SK-N-SH (cell line): ENCODE results near the gene GARNL3. TPM values are rescaled to one million over a fixed set of nuclear protein-coding genes. Genes with fewer than 3 reads are reported as not detected.

Source experiments
- CTCF ChIA-PET: fragments of 300-600, 350-600 bp; formaldehyde crosslinking; extraction: SDS; loops from one replicate; lab custom pipeline; 2021; lab: Yijun Ruan, JAX
- POLR2A ChIA-PET: fragments of 350-600 bp; sonication (Branson Sonifier 250); formaldehyde crosslinking; extraction: SDS; loops from one replicate; lab custom pipeline; 2020; ENCODE audit warnings: antibody characterized with exemption, inconsistent platforms; lab: Yijun Ruan, JAX
- DNase-seq: peaks from one replicate; pipeline ENCODE4 v3.0.0; 2012
- H2AFZ ChIP-seq: fragments of 200-600 bp; sonication (generic); 2 replicates; pipeline ENCODE4 v1.8.1; 2016; ENCODE audit warnings: antibody characterized with exemption, mild to moderate bottlenecking, low read depth
- H3F3A ChIP-seq: fragments of 200-600 bp; sonication (generic); replicated peaks from 2 replicates; pipeline ENCODE3; 2016; ENCODE audit warnings: antibody characterized with exemption, mild to moderate bottlenecking; ENCODE audit not compliant: insufficient read depth
- H3K27ac ChIP-seq, 2 experiments: fragments of 200-500 bp in 1 of 2; fragments of 200-600 bp in 1 of 2; sonication (Bioruptor generic) in 1 of 2; sonication (generic), shearing (Covaris generic) in 1 of 2; 2 replicates each; pipeline versions ENCODE4 v1.5.1 to v1.6.1; 2014 to 2016; ENCODE audit warnings: low read depth in 2 of 2, inconsistent platforms in 1 of 2, low read length in 1 of 2, mild to moderate bottlenecking in 1 of 2, mixed read lengths in 1 of 2
- H3K27me3 ChIP-seq: fragments of 200-600 bp; sonication (generic), shearing (Covaris generic); 2 replicates; pipeline ENCODE4 v1.6.1; 2016; ENCODE audit warnings: mixed run types; ENCODE audit not compliant: insufficient read depth
- H3K36me3 ChIP-seq, 2 experiments: fragments of 200-500 bp in 1 of 2; fragments of 200-600 bp in 1 of 2; sonication (Bioruptor generic) in 1 of 2; sonication (generic) in 1 of 2; replicated peaks in 1 of 2; 2 replicates each; pipeline versions ENCODE3 to v1.5.1; 2014 to 2016; ENCODE audit warnings: low read length in 1 of 2, mild to moderate bottlenecking in 1 of 2; ENCODE audit not compliant: insufficient read depth in 2 of 2, control insufficient read depth in 1 of 2
- H3K4me1 ChIP-seq, 2 experiments: fragments of 200-500 bp in 1 of 2; fragments of 200-600 bp in 1 of 2; sonication (Bioruptor generic) in 1 of 2; sonication (generic), shearing (Covaris generic) in 1 of 2; 2 replicates each; pipeline versions ENCODE4 v1.5.1 to v1.6.1; 2014 to 2016; ENCODE audit warnings: low read depth in 1 of 2, low read length in 1 of 2, mixed run types in 1 of 2; ENCODE audit not compliant: insufficient read depth in 2 of 2, control insufficient read depth in 1 of 2
- H3K4me2 ChIP-seq: fragments of 200-600 bp; sonication (generic), shearing (Covaris generic); 2 replicates; pipeline ENCODE4 v1.6.1; 2017; ENCODE audit warnings: mixed run types
- H3K4me3 ChIP-seq, 2 experiments: fragments of 200-500 bp in 1 of 2; fragments of 200-600 bp in 1 of 2; sonication (Bioruptor generic) in 1 of 2; sonication (generic), shearing (Covaris generic) in 1 of 2; 2 replicates each; pipeline versions ENCODE4 v1.5.1 to v1.8.1; 2014 to 2016; ENCODE audit warnings: low read depth in 2 of 2, inconsistent platforms in 1 of 2, low read length in 1 of 2, mild to moderate bottlenecking in 1 of 2, mixed read lengths in 1 of 2, moderate library complexity in 1 of 2
- H3K79me2 ChIP-seq: fragments of 200-600 bp; sonication (generic); 2 replicates; pipeline ENCODE4 v1.8.1; 2017; ENCODE audit warnings: mild to moderate bottlenecking; ENCODE audit not compliant: insufficient read depth
- H3K9ac ChIP-seq: fragments of 200-600 bp; sonication (generic); 2 replicates; pipeline ENCODE4 v1.6.1; 2017; ENCODE audit warnings: mixed run types
- H3K9me2 ChIP-seq: fragments of 200-600 bp; sonication (generic); 2 replicates; pipeline ENCODE4 v1.6.1; 2017; ENCODE audit warnings: mixed run types
- H3K9me3 ChIP-seq: fragments of 200-600 bp; sonication (generic); 2 replicates; pipeline ENCODE4 v1.6.1; 2017; ENCODE audit warnings: mixed run types, mild to moderate bottlenecking, moderate library complexity
- H4K20me1 ChIP-seq: fragments of 200-600 bp; sonication (generic); 2 replicates; pipeline ENCODE4 v1.6.1; 2017; ENCODE audit warnings: mild to moderate bottlenecking, mixed run types; ENCODE audit not compliant: insufficient read depth
- CHD2 ChIP-seq: fragments of 150-350 bp; IDR thresholded peaks from 2 replicates; pipeline ENCODE4 v1.6.1; 2018; ENCODE audit warnings: low read length; ENCODE audit not compliant: partially characterized antibody
- ELF1 ChIP-seq: IDR thresholded peaks from 2 replicates; pipeline ENCODE4 v1.4.0; 2012
- EZH2phosphoT487 ChIP-seq: fragments of 200-600 bp; sonication (generic); IDR thresholded peaks from 2 replicates; pipeline ENCODE4 v1.6.1; 2017; ENCODE audit warnings: low read depth, mixed run types, mild to moderate bottlenecking, antibody characterized with exemption, moderate library complexity, borderline replicate concordance
- FOSL2 ChIP-seq: IDR thresholded peaks from 2 replicates; pipeline ENCODE4 v1.4.0; 2012; ENCODE audit warnings: low read depth, mild to moderate bottlenecking, moderate library complexity, borderline replicate concordance
- FOXJ3 ChIP-seq: sonication (generic); formaldehyde crosslinking; IDR thresholded peaks from 2 replicates; pipeline ENCODE4 v1.5.1; 2020; ENCODE audit warnings: mild to moderate bottlenecking, missing genetic modification reagents
- JUND ChIP-seq: IDR thresholded peaks from 2 replicates; pipeline ENCODE4 v1.4.0; 2012
- MAX ChIP-seq: IDR thresholded peaks from 2 replicates; pipeline ENCODE4 v1.4.0; 2012; ENCODE audit warnings: low read depth
- MXI1 ChIP-seq: IDR thresholded peaks from 2 replicates; pipeline ENCODE4 v1.6.1; 2012; ENCODE audit warnings: mild to moderate bottlenecking, low read depth, low read length, improper control_type of control experiment
- NRF1 ChIP-seq: IDR thresholded peaks from 2 replicates; pipeline ENCODE4 v1.6.1; 2012; ENCODE audit warnings: low read depth, mild to moderate bottlenecking, low read length
- PBX3 ChIP-seq: IDR thresholded peaks from 2 replicates; pipeline ENCODE4; 2012
- RAD21 ChIP-seq: IDR thresholded peaks from 2 replicates; pipeline ENCODE4 v1.6.1; 2012; ENCODE audit warnings: mild to moderate bottlenecking, low read length
- REST ChIP-seq: IDR thresholded peaks from 2 replicates; pipeline ENCODE4 v1.6.1; 2012; ENCODE audit warnings: mild to moderate bottlenecking, low read depth, low read length, moderate library complexity
- SIN3A ChIP-seq: IDR thresholded peaks from 2 replicates; pipeline ENCODE4 v1.6.1; 2012; ENCODE audit warnings: low read depth, mild to moderate bottlenecking, low read length, moderate library complexity, borderline replicate concordance
- TAF1 ChIP-seq: IDR thresholded peaks from 2 replicates; pipeline ENCODE4 v1.6.1; 2012; ENCODE audit warnings: low read depth, mild to moderate bottlenecking, low read length, moderate library complexity, borderline replicate concordance
- TCF12 ChIP-seq: IDR thresholded peaks from 2 replicates; pipeline ENCODE4 v1.4.0; 2012
- TEAD4 ChIP-seq: IDR thresholded peaks from 2 replicates; pipeline ENCODE4 v1.4.0; 2012; ENCODE audit warnings: mild to moderate bottlenecking, borderline replicate concordance; ENCODE audit not compliant: insufficient read depth
- USF2 ChIP-seq: fragments of 150-350 bp; IDR thresholded peaks from 2 replicates; pipeline ENCODE4 v1.6.1; 2017; ENCODE audit warnings: antibody characterized with exemption, low read length, low read depth, borderline replicate concordance
- YY1 ChIP-seq: IDR thresholded peaks from 2 replicates; pipeline ENCODE4 v1.4.0; 2012; ENCODE audit warnings: low read depth, mild to moderate bottlenecking
- ZBTB33 ChIP-seq: IDR thresholded peaks from 2 replicates; pipeline ENCODE4 v1.4.0; 2012; ENCODE audit warnings: low read depth, borderline replicate concordance
- WGBS: methylation state at CpG from one replicate; pipeline ENCODE4 v1.1.6; 2017; ENCODE audit warnings: low lambda C conversion rate; 5-methylcytosine and 5-hydroxymethylcytosine counted together
- polyA plus RNA-seq, 3 experiments: library from polyadenylated mRNA; depleted of rRNA; stranded (reverse); fragments of >200 nt; gene quantifications; 2 replicates each; pipeline ENCODE4 v1.2.3, GENCODE V29; 2012

GARNL3 gene
- polyA plus RNA-seq, 1 of the 3 experiments (the other 2 are of a cell fraction), result 9.1 TPM

GRCh38 chr9:127384901-127385300 lies 120.3 kb downstream of the GARNL3 start:
- H3K9ac ChIP-seq, result no peak overlapping the region
- H3K27me3 ChIP-seq, result no peaks in the 10 kb centered on the region
- no peaks in the 10 kb centered on the region; the same call in 1 of the 2 replicates for H4K20me1 ChIP-seq
- WGBS, result 88% methylated on average over 9 of the region's 13 CpGs
- H3F3A ChIP-seq, result peaks cover 24% of the 10 kb centered on the region
- H3K4me2 ChIP-seq, result no peak overlapping the region
- no peak overlapping the region for H3K4me3 ChIP-seq
- no peaks in the 10 kb centered on the region for H3K9me2 ChIP-seq
- H3K36me3 ChIP-seq, result no peaks in the 10 kb centered on the region
- DNase-seq, result no peak
- TF ChIP-seq PBX3 (no peak), MAX (no peak), TCF12 (no peak), MXI1 (no peak), FOXJ3 (CRISPR knock-in tag) (no peak), ELF1 (no peak), RAD21 (no peak), NRF1 (no peak), USF2 (no peak), SIN3A (no peak), JUND (no peak), ZBTB33 (no peak), CHD2 (no peak), TAF1 (no peak), TEAD4 (no peak)
- H3K4me1 ChIP-seq, result peaks cover 0 to 9% of the 10 kb centered on the region in 2 experiments; a peak in 2 of 4 replicates
- no peak overlapping the region for H2AFZ ChIP-seq
- H3K9me3 ChIP-seq, result no peaks in the 10 kb centered on the region
- H3K79me2 ChIP-seq, result no peaks in the 10 kb centered on the region
- no peak overlapping the region for H3K27ac ChIP-seq
- ChIA-PET POLR2A (interaction anchor here (0.6 kb wide), 1 partner anchor 37 kb away, joined by 4 read pairs; no protein-coding TSS in a partner anchor), CTCF (interaction anchor here (1.0 kb wide), 1 partner anchor 38 kb away, joined by 3 read pairs; no protein-coding TSS in a partner anchor)

GRCh38 chr9:127386249-127386648 lies 121.7 kb downstream of the GARNL3 start:
- Histone ChIP-seq H3K27me3 (no peaks in the 10 kb centered on the region), H3F3A (peaks cover 24% of the 10 kb centered on the region), H3K4me1 (peaks cover 0 to 9% of the 10 kb centered on the region in 2 experiments; a peak in 2 of 4 replicates), H2AFZ (no peak overlapping the region), H3K36me3 (no peaks in the 10 kb centered on the region), H3K9me3 (no peaks in the 10 kb centered on the region), H3K79me2 (no peaks in the 10 kb centered on the region), H3K27ac (no peak overlapping the region), H3K9me2 (no peaks in the 10 kb centered on the region), H3K4me2 (no peak overlapping the region), H4K20me1 (no peaks in the 10 kb centered on the region; the same call in 1 of the 2 replicates), H3K4me3 (no peak overlapping the region), H3K9ac (no peak overlapping the region)
- 97% methylated on average over 4 of the region's 4 CpGs for WGBS
- ChIA-PET CTCF (interaction anchor here (0.8 kb wide), 1 partner anchor 21 kb away, joined by 3 read pairs; no protein-coding TSS in a partner anchor), POLR2A (no interaction called here)
- DNase-seq, result no peak
- TF ChIP-seq TEAD4 (no peak), YY1 (no peak), EZH2phosphoT487 (no peak), REST (no peak), FOSL2 (no peak), MXI1 (no peak)
